A549 treated with dexamethasone at 1 μM for 4 hours (cell line): Measurements from ENCODE around the gene LMO4. TPM values are rescaled to one million over a fixed set of nuclear protein-coding genes. Genes with fewer than 3 reads are reported as not detected.

Source experiments
- total RNA-seq: library from RNA; stranded (reverse); fragments of 200-300 nt; extraction: Qiagen RNA extraction; gene quantifications from 5 replicates; pipeline ENCODE4 v1.2.3, GENCODE V29; 2022

Gene LMO4, protein sequence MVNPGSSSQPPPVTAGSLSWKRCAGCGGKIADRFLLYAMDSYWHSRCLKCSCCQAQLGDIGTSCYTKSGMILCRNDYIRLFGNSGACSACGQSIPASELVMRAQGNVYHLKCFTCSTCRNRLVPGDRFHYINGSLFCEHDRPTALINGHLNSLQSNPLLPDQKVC
- 18.2 to 25.4 TPM (median 22.2 TPM) in 5 replicates for total RNA-seq

GRCh38 chr1:87328272-87329050 is at the start of gene LMO4:
TSS of gene LMO4 (plus strand) at chr1:87328880. CDS start at chr1:87332016, 3,136 bp downstream.

